ENCODE results near the gene ODC1.

Gene ODC1

GRCh38 chr2:10433947-10434885 is 13.9 kb downstream of the ODC1 start:
- no peak for DNase-seq (ENCODE audit: low read depth)

GRCh38 chr2:10433264-10433946 is 14.7 kb downstream of the ODC1 start:
- DNase-seq (ENCODE audit: low read depth): no peak

DNA sequence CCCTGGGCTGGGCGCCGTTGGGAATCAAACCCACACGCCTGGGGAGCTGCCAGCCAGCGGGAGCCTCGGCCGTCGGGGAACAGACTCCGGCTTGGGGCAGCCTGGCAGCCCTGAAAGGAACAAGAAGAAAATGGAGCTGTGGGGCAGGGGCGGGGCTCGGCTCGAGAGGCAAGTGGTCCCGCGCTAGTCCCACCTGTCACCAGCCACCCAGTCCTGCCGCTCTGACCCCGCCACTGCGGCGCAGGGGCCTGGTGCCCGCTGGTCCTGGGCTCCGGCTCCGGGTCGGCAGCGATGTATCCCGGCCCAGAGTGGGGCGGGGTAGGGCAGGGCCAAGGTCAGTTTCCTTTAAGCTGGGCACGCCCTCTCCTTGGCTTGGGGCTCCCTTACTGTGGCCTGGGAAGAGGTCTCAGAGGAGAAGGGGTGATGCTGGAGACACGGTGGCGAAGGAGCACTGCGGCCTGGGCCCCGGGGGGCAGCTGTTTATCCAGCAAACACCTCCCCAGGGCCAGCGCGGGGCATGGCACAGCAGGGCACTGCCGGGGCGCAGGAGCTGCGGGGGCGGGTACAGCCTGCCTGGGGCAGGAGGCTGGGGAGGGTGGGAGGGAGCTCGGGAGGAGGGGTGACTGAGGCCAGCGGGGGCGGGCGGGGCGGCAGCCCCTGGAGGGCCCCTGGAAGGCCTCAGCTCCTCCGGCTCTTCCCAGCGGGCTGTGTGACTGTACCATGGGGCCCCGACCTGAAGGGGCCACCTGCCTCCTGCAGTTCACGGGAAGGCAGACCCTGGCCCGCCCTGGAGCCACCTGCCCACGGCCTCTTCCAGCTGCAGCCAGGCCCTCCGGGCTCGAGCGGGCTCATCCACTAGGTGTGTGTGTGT is 15.6 kb downstream of the ODC1 start:
- no peak for DNase-seq (ENCODE audit: low read depth)

DNA sequence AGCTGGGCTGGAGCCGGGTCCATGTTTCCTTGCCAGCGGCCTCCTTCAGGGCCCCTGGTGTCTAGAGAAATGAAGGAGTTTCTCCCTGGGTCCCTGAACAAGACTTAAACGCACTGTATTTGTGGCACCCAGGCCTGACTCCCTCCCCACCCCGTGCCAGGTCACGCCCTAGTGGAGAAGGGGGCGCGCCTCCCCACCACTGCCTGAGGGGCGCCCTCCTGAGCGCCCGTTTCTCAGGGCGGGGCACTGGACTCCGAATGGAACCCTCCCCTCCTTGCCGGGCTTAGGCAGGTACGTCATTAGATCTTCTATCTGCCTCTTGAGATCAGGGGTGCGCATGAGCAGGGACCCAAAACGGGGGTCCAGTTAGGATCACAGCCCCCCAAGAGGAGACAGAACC is 16.3 kb downstream of the ODC1 start:
- no peak for DNase-seq (ENCODE audit: low read depth)

DNA sequence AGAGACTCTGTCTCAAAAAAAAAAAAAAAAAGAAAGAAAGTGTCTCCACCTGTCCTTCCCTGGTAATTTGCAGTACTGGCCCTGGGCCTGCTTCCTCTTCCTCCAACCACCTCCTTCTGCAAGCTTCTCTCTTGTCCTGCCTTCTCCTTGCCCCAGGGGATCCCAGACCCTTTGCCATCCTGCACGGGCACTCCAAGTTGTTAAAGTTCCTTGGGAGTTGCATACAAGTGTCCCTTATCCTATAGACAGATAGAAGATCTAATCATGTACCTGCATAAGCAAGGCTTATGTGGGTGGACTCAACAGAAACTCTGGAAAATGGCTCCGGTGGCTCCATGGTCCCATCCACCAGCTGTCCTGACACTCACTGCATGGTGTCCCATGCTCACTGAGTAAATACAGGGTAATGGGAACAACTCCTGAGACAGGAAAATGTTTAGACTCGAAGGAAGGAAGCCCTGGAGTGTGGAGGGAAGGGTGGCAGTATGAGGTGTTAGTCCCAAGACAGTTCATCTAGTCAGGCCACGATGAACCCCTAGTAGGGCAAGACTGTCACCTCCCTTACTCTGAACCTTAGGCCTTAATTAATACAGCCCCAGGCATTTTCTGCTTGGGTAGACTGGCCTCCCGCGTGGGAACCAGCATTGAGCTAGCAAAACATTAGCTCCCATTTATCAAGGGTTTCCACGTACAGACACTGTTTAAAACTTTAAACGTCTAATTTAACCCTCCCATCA is 17.1 kb downstream of the ODC1 start:
- no peak for DNase-seq (ENCODE audit: low read depth)

DNA sequence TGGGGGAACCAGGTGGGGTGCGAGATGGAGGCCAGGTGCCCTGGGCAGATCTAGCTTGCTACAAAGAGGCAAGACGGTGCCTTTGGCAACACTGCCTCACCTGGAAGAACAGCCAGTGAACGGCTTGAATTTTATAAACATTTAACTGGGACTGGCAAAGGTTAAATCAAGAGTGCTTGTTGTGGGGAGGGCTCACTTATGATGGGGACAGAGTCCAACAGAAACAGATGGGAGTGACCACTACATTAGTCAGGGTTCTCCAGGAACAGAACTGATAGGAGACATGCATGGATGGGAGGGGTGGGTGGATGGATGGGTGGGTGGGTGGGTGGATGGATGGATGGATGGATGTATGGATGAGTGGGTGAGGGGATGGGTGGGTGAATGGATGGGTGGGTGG is 19.2 kb downstream of the ODC1 start:
- no peak for DNase-seq (ENCODE audit: low read depth)

DNA sequence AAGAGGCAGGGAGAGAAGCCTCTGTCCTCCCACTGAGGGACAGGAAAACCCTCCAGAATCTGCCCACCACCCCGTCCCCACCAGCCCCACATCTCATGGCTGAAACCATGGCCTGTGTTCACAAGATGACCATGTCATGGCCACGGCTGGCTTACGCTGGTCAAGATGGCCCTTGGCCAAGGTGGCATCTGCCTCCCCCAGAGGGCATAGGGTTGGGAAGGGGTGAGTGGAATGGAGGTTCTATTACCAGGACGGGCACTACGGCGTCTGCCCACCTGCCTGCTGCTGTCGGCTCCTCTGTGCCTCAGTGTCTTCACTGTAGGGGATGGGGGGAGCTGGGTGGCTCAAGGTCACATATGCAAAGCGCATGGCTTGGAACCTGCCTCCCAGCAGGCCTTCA is 19.8 kb downstream of the ODC1 start:
- no peak for DNase-seq (ENCODE audit: low read depth)

- DNase-seq (ENCODE audit: low read depth): no peak
These were observed 20.5 kb downstream of the ODC1 start for GRCh38 chr2:10427618-10427949.

- DNase-seq (ENCODE audit: low read depth): no peak
These were observed 21.2 kb downstream of the ODC1 start for GRCh38 chr2:10426726-10427617.

GRCh38 chr2:10425699-10426098 is 22.4 kb downstream of the ODC1 start:
- no peak for DNase-seq (ENCODE audit: low read depth)

- no peak for DNase-seq (ENCODE audit: low read depth)
These were observed 23.1 kb downstream of the ODC1 start for GRCh38 chr2:10424916-10425505.

DNA sequence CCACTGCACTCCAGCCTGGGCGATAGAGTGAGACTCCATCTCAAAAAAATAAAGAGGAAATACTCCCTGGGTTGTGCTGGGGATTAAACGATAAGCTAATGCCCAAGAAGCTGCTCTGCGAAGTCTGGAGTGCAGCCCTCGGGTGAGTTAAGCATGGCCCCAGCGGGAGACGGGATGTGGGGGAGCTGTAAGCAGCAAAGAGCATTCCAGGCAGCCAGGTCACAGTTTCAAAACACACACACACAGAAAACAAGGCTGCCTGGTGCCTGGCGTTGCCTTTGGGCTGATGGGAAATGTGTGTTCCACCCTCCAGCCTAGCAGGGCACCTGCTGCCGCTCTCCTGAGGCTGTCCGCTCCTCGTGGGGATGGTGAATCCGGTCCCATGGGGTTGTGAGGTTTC is 24.1 kb downstream of the ODC1 start:
- DNase-seq (ENCODE audit: low read depth): no peak

DNA sequence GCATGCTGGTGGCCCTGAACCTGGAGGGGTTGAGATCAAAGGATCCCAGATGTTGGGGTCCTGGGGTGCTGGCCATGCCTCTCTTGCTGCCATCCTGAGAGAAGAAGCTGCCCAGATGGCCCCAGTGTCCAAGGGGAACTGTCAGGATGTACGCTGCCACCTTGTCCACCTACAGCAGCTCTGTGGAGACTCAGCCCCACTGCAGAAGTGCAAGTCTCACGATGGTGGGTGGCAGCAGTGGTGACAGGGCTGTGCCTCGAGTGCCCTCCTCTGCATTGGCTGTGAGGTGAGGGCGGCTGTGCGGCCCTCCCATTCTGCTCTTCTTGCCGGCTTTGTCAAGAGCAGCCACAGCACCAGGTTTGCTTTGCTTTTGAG is 24.7 kb downstream of the ODC1 start:
- no peak for DNase-seq (ENCODE audit: low read depth)

DNA sequence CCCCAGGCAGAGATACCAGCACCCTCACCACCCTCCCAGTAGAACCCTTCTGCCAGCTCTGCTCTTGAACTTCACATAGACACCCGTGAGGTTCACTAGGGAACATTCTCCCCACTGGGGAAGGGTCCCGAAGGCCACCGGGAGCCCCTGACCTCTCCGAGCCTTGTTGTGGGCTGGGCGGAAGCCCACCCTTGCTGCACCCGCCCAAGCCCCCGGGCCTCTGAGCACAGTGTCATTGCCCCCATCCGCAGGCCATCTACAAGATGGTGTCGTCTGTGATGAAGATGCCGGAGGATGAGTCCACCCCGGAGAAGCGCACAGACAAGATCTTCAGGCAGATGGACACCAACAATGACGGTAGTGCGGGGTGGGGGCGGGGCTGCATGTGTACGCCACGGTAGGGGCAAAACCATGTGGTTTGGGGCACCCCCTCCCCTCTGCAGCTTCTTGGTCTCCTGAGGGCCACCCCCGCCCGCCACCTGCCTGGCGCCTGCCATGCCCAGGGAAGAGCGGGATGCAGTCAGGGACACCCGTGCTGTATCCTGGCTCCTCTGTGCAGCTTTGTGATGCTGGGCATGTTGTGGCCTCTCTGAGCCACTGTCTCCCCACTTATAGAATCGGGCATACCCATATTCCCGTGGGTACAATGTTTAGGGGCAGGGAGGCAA is 25.3 kb downstream of the ODC1 start:
- DNase-seq (ENCODE audit: low read depth): no peak

DNA sequence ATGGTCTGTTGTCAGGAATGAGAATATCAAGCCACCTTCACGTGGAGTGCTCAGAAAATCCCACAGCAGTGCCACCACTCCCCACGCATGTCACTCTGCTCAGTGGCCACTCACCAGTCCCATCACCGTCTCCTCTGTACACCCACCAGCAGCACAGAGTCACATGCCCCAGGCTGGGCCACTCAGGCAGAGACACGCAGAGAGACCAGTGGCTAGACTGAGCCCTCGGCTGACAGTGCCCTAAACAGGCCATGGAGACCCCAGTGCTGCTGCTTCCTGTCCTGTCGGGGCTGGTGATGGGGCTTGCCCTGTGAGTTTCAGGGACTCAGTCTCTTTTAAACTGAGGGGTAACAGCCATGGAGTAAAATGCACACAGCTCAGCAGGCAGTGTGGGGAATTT is 25.9 kb downstream of the ODC1 start:
- no peak for DNase-seq (ENCODE audit: low read depth)

DNA sequence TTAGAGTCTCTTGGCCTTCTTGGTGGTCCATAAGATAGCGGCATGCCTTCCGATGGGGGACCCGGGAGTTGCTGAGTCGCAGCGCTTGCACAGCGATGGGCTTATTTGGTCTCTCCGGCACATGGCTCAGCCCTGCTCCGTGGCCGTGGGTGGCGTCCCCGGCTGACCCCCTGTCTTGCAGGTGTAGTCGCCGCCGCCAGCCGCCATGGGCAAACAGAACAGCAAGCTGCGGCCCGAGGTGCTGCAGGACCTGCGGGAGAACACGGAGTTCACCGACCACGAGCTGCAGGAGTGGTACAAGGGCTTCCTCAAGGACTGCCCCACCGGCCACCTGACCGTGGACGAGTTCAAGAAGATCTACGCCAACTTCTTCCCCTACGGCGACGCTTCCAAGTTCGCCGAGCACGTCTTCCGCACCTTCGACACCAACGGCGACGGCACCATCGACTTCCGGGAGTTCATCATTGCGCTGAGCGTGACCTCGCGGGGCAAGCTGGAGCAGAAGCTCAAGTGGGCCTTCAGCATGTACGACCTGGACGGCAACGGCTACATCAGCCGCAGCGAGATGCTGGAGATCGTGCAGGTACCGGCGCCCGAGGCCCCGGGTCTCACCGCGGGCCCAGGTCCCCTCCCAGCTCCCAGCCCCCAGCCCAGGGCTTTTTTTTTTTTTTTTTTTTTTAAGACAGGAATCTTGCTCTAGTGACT is 28.4 kb downstream of the ODC1 start:
- DNase-seq (ENCODE audit: low read depth): no peak

- DNase-seq (ENCODE audit: low read depth): no peak
These were observed 30.4 kb downstream of the ODC1 start for GRCh38 chr2:10417551-10418335.

- no peak for DNase-seq (ENCODE audit: low read depth)
These were observed 32.5 kb downstream of the ODC1 start for GRCh38 chr2:10415640-10416039.

- DNase-seq (ENCODE audit: low read depth): no peak
These were observed 33.1 kb downstream of the ODC1 start for GRCh38 chr2:10415048-10415447.
